GM12892 (cell line): ENCODE data around the gene POLR2E.

Experiments
- POLR2A ChIP-seq: IDR thresholded peaks from 2 replicates; pipeline ENCODE4 v1.6.1; 2011; ENCODE audit warnings: low read depth, low read length, control low read depth
- POLR2AphosphoS5 ChIP-seq: IDR thresholded peaks from 2 replicates; pipeline ENCODE4 v1.6.1; 2011; ENCODE audit warnings: low read depth, low read length, control low read depth
- TAF1 ChIP-seq: IDR thresholded peaks from 2 replicates; pipeline ENCODE4 v1.6.1; 2011; ENCODE audit warnings: low read depth, mild to moderate bottlenecking, control low read depth, low read length, borderline replicate concordance

GRCh38 chr19:1134431-1134830 lies 39.3 kb upstream of the POLR2E start:
- no peak for TF ChIP-seq POLR2AphosphoS5
- TF ChIP-seq POLR2A, result no peak
- no peak for TF ChIP-seq TAF1
